ENCODE measurements around the gene TSSC4. TPM values are rescaled to one million over a fixed set of nuclear protein-coding genes. Genes with fewer than 3 reads are reported as not detected.

TSSC4 gene
- total and polyA plus RNA-seq, 8 donors, result 9.4 to 147 (median 53.2) TPM

- peaks cover 7 to 23% (median 15%) of the 10 kb centered on the region in 4 donors for H3K4me1 ChIP-seq
- no peaks in the 10 kb centered on the region for H3K9me3 ChIP-seq
- H3K36me3 ChIP-seq, result peaks cover 19 to 30% (median 27%) of the 10 kb centered on the region in 4 donors
- WGBS, 5 donors, result 86 to 88% (median 87%) methylated on average over 10 to 14 of the region's 14 CpGs
- TF ChIP-seq EP300 (IDR thresholded peaks at IDR 0.05) (no peak), POLR2AphosphoS5 (IDR thresholded peaks at IDR 0.05) (no peak), POLR2A (IDR thresholded peaks at IDR 0.05) (no peak), CTCF (IDR thresholded peaks at IDR 0.05) (no peak)
- no peak overlapping the region for H3K27ac ChIP-seq
- H3K27me3 ChIP-seq, result peaks cover 0 to 12% (median 11%) of the 10 kb centered on the region in 3 donors
- intact Hi-C loops (cut with DNase I; ENCODE audit: low total_unique reads), result loop anchor here (5.0 kb wide), 1 partner anchor 209 kb away; no protein-coding TSS in a partner anchor
- DNase-seq, result no peak
- no peak overlapping the region for H3K4me3 ChIP-seq
These were observed 5.9 kb downstream of the TSSC4 start for GRCh38 chr11:2406451-2406850.

- no peak for DNase-seq
- TF ChIP-seq CTCF (IDR thresholded peaks at IDR 0.05) (no peak), POLR2AphosphoS5 (IDR thresholded peaks at IDR 0.05) (no peak), EP300 (IDR thresholded peaks at IDR 0.05) (no peak), POLR2A (IDR thresholded peaks at IDR 0.05) (no peak)
- 34 to 80% (median 50%) methylated on average over 9 to 24 of the region's 24 CpGs for WGBS, 5 donors
These were observed 6.4 kb downstream of the TSSC4 start for GRCh38 chr11:2406878-2407410.

GRCh38 chr11:2408671-2409070 lies 8.1 kb downstream of the TSSC4 start:
- TF ChIP-seq POLR2A (IDR thresholded peaks at IDR 0.05), result no peak
- TF ChIP-seq POLR2AphosphoS5 (IDR thresholded peaks at IDR 0.05), result no peak
- no peak for TF ChIP-seq CTCF (IDR thresholded peaks at IDR 0.05)
- no peak for TF ChIP-seq EP300 (IDR thresholded peaks at IDR 0.05)
- H3K27ac ChIP-seq, result peak overlapping the region in 1 of 5 donors; percentile 4
- peaks cover 0 to 12% (median 11%) of the 10 kb centered on the region in 3 donors for H3K27me3 ChIP-seq
- H3K4me3 ChIP-seq, result no peak overlapping the region
- WGBS, 5 donors, result 77 to 83% (median 81%) methylated on average over 1 to 11 of the region's 11 CpGs
- H3K36me3 ChIP-seq, result peaks cover 4 to 11% (median 9%) of the 10 kb centered on the region in 4 donors
- H3K9me3 ChIP-seq, result no peaks in the 10 kb centered on the region
- H3K4me1 ChIP-seq, result peaks cover 0 to 7% (median 2%) of the 10 kb centered on the region in 4 donors
- intact Hi-C loops (cut with DNase I; ENCODE audit: low total_unique reads), result loop anchor here (5.0 kb wide), 1 partner anchor 211 kb away; no protein-coding TSS in a partner anchor
- DNase-seq, result no peak

More at GRCh38 chr11:2406878-2407410, 6.4 kb downstream of the TSSC4 start:
- intact Hi-C loops (cut with DNase I; ENCODE audit: low total_unique reads), result loop anchor here (5.0 kb wide), 1 partner anchor 210 kb away; no protein-coding TSS in a partner anchor
- Histone ChIP-seq H3K4me3 (no peak overlapping the region), H3K4me1 (peaks cover 2 to 18% (median 10%) of the 10 kb centered on the region in 4 donors), H3K27me3 (peaks cover 0 to 12% (median 11%) of the 10 kb centered on the region in 3 donors), H3K36me3 (peaks cover 19 to 28% (median 26%) of the 10 kb centered on the region in 4 donors), H3K9me3 (no peaks in the 10 kb centered on the region), H3K27ac (no peak overlapping the region)

- H3K4me3 ChIP-seq, result no peak overlapping the region
- peaks cover 0 to 7% (median 2%) of the 10 kb centered on the region in 4 donors for H3K4me1 ChIP-seq
- intact Hi-C loops (cut with DNase I; ENCODE audit: low total_unique reads), result loop anchor here (5.0 kb wide), 1 partner anchor 212 kb away; no protein-coding TSS in a partner anchor
- peaks cover 0 to 12% (median 11%) of the 10 kb centered on the region in 3 donors for H3K27me3 ChIP-seq
- peaks cover 0 to 6% (median 5%) of the 10 kb centered on the region in 4 donors for H3K36me3 ChIP-seq
- WGBS, 5 donors, result 63 to 81% (median 75%) methylated on average over 15 to 16 of the region's 16 CpGs
- H3K27ac ChIP-seq, result no peak overlapping the region
- DNase-seq, result peak in 1 of 2 donors; percentile 58
- TF ChIP-seq POLR2AphosphoS5 (IDR thresholded peaks at IDR 0.05), result no peak
- no peak for TF ChIP-seq CTCF (IDR thresholded peaks at IDR 0.05)
- no peak for TF ChIP-seq EP300 (IDR thresholded peaks at IDR 0.05)
- TF ChIP-seq POLR2A (IDR thresholded peaks at IDR 0.05), result no peak
- H3K9me3 ChIP-seq, result no peaks in the 10 kb centered on the region
These were observed 8.6 kb downstream of the TSSC4 start for GRCh38 chr11:2409126-2409525.

All from stomach (tissue), 9 donors.